DMS114 treated with DMSO at 0.1 percent for 48 hours (cell line): ENCODE measurements around the gene UBE2F.
A peak's percentile ranks its signal among the peaks of the same experiment; 100 is the strongest.

Experiments
- DNase-seq: peaks from one replicate; lab custom pipeline; 2025; ENCODE audit not compliant: unreplicated experiment; lab: John Stamatoyannopoulos, UW

UBE2F gene, protein sequence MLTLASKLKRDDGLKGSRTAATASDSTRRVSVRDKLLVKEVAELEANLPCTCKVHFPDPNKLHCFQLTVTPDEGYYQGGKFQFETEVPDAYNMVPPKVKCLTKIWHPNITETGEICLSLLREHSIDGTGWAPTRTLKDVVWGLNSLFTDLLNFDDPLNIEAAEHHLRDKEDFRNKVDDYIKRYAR

DNA sequence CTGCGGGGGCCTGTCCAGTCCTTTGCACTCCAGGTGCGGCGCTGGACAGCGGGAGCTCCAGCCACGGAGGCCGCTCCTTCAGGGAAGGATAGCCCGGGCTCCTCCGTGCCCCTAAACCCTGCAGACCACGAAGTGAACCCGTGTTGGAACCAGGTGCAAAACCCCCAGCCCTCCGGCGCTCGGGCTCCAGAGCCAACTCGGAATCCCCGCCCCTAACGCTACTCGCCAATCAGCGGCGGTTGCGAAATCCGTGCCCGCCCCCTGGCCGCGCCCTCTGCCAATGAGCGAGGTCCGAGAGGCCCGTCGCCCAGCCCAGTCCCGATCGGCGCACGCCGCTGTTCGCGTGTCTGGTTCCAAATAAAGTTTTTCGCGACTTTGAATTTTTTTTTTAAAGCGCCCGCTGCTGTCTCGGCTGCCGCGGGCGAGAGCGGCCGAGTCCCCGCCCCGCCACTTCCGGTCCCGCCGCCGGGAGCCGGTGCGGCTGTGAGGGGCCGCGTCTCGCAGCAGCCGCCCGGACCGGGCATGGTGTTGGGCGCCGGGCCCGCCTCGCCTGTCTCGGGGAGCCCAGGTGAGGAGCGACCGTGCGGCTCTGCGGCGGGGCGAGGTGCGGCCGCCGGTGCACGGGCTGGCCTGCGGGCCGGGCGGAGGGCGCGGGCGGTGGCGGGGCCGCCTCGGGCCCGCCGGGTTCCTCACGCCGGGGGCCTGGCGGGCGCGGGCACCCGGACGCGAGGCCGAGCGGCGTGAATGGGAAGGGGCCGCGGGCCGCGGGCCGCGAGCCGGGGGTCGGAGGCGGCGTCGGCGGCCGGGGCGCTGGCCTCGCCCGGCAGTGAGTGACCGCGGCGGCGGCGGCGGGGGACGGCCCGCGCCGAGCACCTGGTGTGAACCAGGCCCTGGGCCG is at the start of gene UBE2F:
Gene UBE2F (plus strand): TSS at position 450 of the 898 bp plus-strand sequence. CDS start 6,094 bp downstream, outside the sequence.
- DNase-seq = peak; percentile 91

DNA sequence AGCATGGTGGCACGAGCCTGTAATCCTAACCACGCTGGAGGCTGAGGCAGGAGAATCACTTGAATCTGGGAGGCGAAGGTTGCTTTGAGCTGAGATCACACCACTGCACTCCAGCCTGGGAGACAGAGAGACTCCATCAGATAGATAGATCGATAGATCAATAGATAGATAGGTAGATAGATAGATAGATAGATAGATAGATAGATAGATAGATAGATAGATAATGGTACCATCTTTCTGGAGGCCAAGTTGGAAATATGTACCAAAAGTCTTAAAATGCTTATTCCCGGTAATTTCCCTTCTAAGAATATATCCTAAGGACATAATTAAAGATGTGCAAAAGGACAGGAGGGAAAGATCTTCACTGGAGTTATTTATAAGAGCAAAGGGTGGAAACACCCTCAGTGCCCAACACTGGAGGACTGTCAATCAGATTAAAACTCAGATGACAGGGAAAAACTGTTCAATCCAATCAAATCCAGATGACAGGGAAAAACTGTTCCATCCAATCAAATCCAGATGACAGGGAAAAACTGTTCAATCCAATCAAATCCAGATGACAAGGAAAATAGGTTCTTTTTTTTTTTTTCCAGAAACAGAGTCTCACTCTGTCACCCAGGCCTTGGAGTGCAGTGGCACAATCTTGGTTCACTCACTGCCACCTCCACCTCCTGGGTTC is 49.0 kb upstream of the UBE2F start:
- no peak for DNase-seq

DNA sequence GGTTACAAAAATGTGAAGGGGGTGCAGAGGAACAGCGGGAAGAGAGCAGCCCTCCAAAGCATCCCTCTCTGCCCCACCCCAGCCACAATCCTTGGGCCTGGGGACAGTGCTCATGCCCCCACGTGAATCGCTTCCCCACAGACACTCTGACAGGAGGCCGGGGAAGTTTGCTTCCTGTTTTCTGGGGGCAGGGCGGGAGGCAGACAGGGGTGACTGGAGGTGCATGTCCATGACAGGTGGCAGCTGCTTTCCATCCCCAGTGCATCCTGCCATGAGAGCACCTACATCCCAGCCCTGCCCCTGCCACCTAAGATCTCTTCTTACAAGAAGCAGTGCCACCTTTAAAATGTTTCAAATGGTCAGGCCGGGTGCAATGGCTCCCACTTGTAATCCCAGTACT is 47.2 kb upstream of the UBE2F start:
- DNase-seq = no peak

DNA sequence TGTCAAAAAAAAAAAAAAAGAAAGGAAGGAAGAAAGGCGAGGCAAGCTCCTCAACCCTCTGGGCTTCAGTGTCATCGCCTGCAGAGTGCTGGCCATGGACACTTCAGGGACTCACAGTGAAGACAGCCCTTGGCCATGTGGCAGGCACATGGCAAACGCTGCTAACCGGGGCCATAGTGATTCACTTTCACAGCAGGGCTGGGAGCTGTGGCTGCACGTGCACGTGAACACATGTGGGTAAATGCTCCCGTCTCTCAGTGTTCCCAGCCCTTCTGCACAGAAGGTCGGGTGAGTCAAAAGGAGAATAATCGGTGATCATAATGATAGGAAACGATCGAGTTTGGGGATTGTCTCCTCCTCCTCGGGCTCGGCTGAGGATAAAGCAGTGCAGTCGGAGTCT is 46.1 kb upstream of the UBE2F start:
- DNase-seq = no peak

DNA sequence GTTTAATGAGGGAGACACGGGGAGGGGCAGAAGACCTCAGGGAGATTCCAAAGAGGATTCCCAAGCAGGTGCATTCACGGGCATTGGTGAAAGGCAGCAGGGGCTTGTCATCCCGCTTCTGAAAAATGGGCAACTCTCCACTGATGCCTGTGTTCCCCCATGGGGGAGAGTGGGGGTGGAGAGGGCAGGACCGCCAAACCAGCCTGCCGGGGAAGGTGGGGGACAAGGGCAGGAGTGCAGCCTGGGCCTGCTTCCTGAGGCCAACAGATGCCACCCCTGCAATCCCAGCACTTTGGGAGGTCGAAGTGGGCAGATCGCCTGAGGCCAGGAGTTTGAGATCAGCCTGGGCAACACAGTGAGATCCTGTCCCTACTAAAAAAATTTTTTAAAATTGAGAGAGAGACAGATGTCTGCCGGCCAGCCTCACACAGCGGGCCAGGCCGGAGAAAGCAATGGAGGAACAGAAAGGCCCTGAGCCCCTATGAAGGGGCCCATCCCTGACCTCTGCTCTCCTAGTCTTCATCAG is 44.8 kb upstream of the UBE2F start:
- no peak for DNase-seq

DNA sequence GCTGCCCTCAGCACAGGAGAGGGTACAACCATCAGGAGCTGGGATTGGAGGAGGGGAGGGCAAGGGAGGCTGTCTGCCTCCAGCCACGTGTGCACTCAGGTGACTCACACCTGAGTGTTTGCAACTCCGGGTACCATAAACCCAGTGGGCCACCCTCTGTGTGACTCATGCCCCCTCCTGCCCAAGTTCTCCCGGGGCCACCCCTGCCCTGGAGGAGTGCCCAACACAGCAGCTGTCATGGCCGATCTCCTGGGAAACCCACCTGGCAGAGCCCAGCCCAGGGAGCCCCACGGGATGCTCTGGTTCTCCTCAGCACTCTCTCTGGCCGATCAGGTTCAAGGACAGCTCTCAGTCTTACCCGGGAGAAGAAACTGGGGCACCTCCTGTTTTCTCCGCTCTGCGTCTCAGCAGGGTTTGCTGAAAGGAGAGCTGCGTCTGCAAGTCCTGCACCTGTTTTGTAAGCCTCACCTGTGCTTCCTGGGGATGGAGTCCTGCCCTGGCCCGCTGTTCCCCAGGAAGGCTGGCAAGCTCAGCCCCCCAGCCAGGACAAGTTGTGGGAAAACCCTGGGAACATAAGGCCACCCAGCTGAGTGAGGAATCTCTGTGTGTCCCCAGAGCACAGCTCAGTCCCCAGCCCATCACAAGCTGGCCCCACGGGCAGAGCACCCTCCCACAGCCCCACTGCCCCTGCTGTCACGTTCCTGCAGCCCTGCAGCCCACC is 44.0 kb upstream of the UBE2F start:
- no peak for DNase-seq

DNA sequence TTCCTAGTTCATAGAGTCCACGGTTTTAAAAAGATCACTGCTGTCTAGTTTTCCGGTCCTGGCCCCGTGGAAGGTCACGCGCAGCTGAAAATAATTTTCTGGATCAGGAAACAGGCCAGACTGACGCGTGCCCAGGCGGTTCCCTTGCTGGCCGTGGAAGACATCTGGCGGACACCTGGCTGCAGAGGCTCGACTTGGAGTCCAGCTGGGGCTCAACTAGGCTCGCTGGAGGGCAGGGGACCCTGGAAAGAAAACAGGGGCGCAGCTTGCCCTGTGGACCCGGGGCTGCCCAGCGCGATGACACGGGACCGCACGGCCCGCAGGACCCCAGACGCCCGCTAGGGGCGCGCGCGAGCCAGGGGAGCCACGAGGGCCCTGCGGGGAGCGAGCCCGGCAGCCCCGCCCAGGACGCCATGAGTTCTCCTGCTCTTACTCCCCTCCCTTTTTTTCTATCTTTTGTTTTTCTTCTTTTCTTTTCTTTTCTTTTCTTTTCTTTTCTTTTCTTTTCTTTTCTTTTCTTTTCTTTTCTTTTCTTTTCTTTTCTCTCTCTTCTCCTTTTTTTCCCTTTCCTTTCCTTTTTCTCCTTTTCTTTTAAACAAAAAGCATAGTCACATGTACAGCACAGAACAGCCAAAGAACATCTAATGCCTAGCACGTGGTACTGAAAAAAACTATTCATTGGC is 43.2 kb upstream of the UBE2F start:
- no peak for DNase-seq

DNA sequence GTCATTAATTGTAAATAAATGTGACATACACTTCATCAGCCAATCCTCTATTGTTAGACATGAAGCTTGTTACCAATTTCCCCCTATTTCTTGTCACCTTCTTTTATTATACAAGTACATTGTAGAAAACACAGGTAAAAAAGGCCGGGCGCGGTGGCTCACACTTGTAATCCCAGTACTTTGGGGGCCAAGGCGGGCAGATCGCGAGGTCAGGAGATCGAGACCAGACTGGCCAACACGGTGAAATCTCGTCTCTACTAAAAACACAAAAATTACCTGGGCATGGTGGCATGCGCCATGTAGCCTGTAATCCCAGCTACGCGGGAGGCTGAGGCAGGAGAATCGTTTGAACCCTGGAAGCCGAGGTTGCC is 42.7 kb upstream of the UBE2F start:
- DNase-seq = no peak

DNA sequence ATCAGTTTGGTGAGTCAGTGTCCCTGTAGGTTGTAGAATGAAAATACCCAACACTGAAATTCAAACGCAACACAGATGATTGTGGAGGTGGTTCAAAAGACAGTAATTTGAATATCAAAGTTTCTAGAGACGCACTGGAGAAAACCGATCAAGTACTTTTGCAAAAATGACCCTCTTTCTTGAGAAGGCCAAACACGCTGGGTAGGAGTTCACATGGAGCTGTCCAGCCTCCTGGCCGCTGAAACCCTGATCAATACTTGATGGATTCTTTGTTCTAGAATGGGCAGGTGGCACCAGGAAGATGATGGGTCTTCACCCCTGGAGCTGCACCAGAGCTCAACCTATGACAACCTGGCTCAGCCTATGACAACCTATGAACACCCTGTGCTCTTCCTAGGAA is 39.7 kb upstream of the UBE2F start:
- DNase-seq = no peak

DNA sequence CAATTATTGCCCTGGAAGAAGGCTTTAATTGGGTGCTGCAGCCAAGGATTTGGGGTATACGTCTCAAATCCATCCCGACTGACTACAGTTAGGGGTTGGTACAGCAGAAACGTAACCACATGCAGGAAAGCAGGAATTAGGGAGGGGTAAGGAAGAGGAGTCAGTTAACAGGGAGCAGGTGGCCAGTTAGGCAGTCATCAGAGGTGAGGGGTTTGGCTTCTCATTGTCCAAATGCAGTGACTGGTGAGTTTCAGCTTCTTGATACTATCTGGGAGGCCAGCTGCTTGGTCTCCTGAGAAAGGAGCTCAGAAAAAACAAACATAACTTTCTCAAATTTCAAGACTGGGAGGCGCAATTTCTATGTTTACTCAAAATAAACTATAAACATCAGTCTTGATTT is 38.8 kb upstream of the UBE2F start:
- DNase-seq = no peak

DNA sequence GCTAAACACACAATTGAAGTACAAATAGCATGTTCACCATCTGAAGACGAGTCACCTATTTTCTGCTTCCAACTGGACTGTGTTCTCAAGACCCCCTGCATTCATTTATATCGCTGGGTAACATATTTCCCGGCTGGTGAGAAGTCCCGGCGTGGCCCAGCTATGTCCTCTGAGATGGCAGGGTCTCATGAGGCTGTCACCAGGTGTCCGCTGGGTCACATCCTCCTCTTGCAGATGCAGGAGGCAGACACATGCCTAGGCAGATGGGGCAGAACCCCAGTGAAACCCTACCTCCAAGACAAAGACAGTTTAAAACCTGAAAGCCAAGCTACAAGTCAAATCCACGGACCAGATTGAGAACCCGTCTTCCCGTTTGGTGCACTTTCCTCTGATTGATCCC is 36.8 kb upstream of the UBE2F start:
- DNase-seq = no peak

DNA sequence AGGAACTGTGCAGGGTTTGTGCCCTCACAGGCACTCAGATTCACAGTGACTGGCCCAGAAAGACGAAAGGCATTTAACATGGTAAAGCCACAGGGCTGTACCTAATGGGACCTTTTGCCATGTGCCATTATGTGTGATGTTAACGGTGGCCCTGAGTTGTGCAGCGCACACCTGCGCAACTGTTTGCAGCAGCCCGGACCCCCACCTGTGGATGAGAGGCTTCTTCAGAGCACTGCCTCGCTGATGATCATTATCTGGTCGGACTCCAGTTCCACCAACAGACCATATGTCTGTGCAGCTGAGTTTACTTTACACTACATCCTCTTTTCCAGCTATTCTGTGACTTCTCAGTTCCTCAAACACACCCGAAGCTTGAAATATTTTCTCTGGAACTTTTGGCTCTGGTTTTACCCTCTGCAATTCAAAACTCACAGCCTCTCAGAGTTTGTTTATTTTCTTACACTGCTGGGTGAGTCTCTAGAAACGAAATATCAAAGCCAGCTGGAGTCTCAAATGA is 35.6 kb upstream of the UBE2F start:
- no peak for DNase-seq

DNA sequence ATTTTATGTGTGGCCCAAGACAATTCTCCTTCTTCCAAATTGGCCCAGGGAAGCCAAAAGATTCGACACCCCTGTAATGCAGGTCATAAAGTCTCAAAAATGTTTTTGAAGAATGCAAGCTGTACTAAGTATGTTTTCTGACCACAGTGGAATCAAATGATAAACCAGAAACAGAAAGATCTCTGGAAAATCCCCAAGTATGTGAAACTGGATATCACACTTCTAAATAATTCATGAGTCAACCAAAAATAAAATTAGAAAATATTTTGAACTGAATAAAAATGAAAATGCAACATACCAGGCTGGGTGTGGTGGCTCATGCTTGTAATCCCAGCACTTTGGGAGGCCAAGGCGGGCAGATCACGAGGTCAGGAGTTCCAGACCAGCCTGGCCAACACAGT is 34.1 kb upstream of the UBE2F start:
- DNase-seq = no peak

DNA sequence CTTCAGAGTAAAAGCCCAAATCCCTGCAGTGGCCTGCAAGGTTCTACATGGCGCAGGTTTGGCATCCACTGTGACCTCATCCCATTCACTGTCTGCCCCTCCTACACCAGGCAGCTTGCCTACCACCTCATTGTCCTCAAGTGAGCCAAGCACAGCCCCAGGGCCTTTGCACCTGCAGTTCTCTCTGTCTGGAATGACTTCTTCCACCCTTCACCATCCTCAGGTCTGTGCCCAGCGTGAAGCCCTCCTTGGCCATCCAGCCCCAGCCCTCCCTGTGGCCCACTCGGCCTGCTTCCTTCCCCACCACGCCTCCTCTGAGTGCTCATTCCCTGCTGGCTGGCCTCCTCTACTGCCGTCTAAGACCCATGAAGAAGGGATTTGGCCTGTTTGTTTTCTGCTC is 32.6 kb upstream of the UBE2F start:
- DNase-seq = no peak

DNA sequence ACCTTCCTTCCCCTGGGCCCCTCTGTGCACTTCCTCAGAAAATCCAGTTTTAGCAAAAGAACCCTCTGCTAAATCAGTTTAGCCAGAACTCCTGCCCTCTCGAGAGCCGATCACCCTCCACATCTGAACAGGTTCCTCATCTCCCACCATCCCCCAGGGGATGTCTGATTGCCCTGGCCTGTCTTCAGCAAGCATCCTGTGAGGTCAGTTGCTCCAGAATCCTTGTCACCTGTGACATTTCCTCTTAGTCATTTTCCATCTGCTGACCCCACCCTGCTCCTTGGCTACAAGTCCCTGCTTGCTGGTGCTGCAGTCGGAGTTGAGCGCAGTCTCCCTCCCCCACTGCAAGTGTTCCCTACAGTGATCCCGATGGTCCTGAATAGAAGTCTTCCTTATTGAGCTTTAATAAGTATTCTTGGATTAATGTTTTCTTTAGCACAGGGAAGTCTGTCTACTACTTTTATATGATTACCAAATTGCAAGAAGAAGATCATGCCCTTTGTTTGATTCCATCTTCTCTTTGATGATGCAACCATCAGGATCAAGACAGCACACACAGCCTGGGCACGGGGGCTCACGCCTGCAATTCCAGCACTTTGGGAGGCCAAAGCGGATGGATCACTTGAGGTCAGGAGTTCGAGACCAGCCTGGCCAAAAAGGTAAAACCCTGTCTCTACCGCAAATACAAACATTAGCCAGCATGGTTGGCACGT is 30.9 kb upstream of the UBE2F start:
- no peak for DNase-seq

DNA sequence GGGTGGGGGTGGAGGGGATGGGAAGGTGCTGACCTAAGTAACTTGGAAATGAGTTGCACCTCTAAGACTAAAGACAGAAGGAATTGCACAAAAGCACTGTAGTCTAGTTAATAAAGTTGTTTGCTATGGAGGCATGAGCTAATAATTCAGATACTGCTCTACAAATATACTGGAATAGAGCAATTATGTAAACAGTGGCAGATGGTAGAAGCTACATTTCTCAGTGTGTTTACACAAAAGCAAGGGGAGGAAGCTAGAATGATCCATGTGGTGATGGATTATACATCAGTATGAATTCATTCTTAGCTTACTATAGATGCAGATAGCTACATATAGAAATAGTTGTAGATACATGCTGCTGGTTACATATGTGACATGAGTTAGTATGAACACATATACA is 27.6 kb upstream of the UBE2F start:
- DNase-seq = no peak

DNA sequence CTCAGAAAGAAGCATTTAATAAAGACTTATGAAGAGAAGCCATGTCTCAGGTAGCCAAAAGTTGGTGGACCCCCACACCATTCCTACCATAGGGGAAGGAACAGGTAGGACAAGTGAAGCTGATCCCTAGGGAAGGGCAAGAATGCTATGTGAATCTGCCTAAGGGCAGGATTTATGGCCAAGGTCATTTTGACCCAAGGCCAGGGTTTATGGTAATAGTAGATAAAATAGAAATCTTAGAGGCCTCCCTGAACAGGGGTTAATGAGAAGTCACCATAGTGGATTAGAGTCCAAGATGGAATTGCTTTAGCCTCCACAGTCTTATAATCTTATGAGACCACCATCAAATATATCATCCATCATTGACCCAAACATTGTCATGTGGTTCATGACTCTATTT is 26.0 kb upstream of the UBE2F start:
- no peak for DNase-seq

DNA sequence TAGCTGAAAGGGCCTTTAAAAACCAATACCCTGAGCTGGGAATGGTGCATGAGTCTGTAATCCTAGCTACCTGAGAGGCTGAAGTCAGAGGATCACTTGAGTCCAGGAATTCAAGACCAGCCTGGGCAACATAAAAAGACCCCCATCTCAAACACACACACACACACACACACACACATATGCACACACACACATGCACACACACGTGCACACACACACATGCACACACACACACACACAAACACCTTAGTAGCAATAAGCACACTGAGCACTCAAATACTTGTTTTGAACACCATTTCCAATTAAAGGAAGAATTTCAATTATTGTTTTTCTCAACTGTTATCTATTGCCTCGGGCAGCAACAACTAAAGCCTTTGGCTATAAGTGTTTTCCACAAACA is 25.6 kb upstream of the UBE2F start:
- no peak for DNase-seq

DNA sequence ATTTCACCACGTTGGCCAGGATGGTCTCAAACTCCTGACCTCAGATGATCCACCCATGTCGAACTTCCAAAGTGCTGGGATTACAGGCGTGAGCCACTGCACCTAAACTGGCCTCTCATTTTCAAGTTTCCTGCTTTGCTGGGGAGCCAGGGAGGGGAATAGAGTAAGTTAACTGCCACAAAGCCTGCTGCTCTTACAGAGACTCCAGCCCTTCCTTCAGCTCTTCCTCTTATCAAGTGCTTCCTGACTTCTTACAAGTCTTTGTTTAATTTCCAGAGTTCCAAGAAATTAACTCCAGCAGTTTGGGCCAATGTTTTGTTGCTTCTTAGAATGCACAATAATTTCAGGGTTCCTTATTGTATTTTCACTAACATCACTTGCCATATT is 24.3 kb upstream of the UBE2F start:
- DNase-seq = no peak
